ENCODE data around the gene ASTN1.

DNA sequence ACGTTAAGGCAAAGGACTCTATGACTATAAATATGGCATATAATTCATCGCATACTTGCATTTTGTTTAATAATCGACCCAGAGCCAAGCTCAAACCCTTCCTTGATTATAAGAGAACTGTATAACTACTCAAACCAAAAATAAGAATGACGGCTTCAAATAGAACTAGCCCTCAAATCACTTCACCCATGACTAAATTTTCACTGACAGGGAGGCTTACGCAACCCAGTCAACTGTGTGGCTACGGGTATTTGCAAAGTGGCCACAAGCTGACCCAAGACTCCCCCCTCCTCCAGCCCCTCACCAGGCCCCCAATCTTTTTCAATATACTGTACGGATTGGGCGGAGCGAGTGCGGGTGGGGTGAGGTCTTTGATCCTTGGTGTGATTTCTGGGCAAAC, 268.3 kb downstream of the ASTN1 start:
- TF ChIP-seq, protein P1, sequence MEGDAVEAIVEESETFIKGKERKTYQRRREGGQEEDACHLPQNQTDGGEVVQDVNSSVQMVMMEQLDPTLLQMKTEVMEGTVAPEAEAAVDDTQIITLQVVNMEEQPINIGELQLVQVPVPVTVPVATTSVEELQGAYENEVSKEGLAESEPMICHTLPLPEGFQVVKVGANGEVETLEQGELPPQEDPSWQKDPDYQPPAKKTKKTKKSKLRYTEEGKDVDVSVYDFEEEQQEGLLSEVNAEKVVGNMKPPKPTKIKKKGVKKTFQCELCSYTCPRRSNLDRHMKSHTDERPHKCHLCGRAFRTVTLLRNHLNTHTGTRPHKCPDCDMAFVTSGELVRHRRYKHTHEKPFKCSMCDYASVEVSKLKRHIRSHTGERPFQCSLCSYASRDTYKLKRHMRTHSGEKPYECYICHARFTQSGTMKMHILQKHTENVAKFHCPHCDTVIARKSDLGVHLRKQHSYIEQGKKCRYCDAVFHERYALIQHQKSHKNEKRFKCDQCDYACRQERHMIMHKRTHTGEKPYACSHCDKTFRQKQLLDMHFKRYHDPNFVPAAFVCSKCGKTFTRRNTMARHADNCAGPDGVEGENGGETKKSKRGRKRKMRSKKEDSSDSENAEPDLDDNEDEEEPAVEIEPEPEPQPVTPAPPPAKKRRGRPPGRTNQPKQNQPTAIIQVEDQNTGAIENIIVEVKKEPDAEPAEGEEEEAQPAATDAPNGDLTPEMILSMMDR (conservative IDR thresholded peaks at IDR 0.05; ENCODE audit: low read length), result no peak
- TF ChIP-seq EZH2phosphoT487 (IDR thresholded peaks at IDR 0.05; ENCODE audit: borderline replicate concordance, low read depth, low read length), result no peak

Data from OCI-LY7 (cell line).